SK-N-SH (cell line): ENCODE data around the gene DGUOK.

ENCODE experiments used
- CTCF ChIP-seq: fragments of 200-600 bp; sonication (generic); IDR thresholded peaks from 2 replicates; pipeline ENCODE4 v1.6.1; 2017; ENCODE audit warnings: antibody characterized with exemption, mild to moderate bottlenecking, moderate library complexity
- MAX ChIP-seq: IDR thresholded peaks from 2 replicates; pipeline ENCODE4 v1.4.0; 2012; ENCODE audit warnings: low read depth
- YY1 ChIP-seq: IDR thresholded peaks from 2 replicates; pipeline ENCODE4 v1.4.0; 2012; ENCODE audit warnings: low read depth, mild to moderate bottlenecking

- TF ChIP-seq MAX (no peak), YY1 (no peak), CTCF (no peak)
These were observed 11.2 kb downstream of the DGUOK start for GRCh38 chr2:73937899-73938298.
